GM12865 (cell line): ENCODE results near the gene INTS2.
"Not testable (repeated sequence)": the region's sequence is repeated elsewhere in the genome, so short reads cannot be mapped to it uniquely, and the experiment has no call there.

Experiments
- DNase-seq: peaks from one replicate; pipeline ENCODE4 v3.0.0; 2010; ENCODE audit warnings: low read depth
- H3K4me3 ChIP-seq: 2 replicates; pipeline ENCODE4 v1.5.1; 2011; ENCODE audit warnings: mild to moderate bottlenecking, low read depth, low read length, control low read depth
- CTCF ChIP-seq: IDR thresholded peaks from 2 replicates; pipeline ENCODE4 v1.5.1; 2011; ENCODE audit warnings: low read length, control low read depth, low read depth, inconsistent platforms; ENCODE audit not compliant: insufficient read depth; ENCODE audit errors: missing control alignments

The INTS2 gene

GRCh38 chr17:61863801-61864126 lies 64.0 kb downstream of the INTS2 start:
- peak overlapping the region; percentile 91 for H3K4me3 ChIP-seq
- TF ChIP-seq CTCF: no peak

GRCh38 chr17:61862975-61863800 lies 64.6 kb downstream of the INTS2 start, which contains the start of gene BRIP1:
Gene BRIP1 (minus strand): TSS chr17:61863528. CDS start chr17:61861539, 1,989 bp downstream.
- peak; percentile 96 for DNase-seq
- TF ChIP-seq CTCF: no peak
- peak within 1 kb of the TSS; percentile 91 for H3K4me3 ChIP-seq

More at GRCh38 chr17:61863801-61864126, 64.0 kb downstream of the INTS2 start:
- no peak for DNase-seq

- no peak for TF ChIP-seq CTCF
- H3K4me3 ChIP-seq: peak overlapping the region; percentile 91
- peak; percentile 2 for DNase-seq
Measured at GRCh38 chr17:61862105-61862574, 65.6 kb downstream of the INTS2 start.

- H3K4me3 ChIP-seq, DNase-seq: not testable (repeated sequence)
Measured at GRCh38 chr17:61860397-61860796, 67.4 kb downstream of the INTS2 start.

- TF ChIP-seq CTCF: no peak
- no peak for DNase-seq
- H3K4me3 ChIP-seq: no peak overlapping the region
Measured at GRCh38 chr17:61856035-61856434, 71.7 kb downstream of the INTS2 start.

GRCh38 chr17:61852857-61853256 lies 74.9 kb downstream of the INTS2 start:
- H3K4me3 ChIP-seq: no peak overlapping the region
- no peak for DNase-seq
- no peak for TF ChIP-seq CTCF

GRCh38 chr17:61849674-61850073 lies 78.1 kb downstream of the INTS2 start:
- DNase-seq: no peak
- H3K4me3 ChIP-seq: no peak overlapping the region
- no peak for TF ChIP-seq CTCF
